Effector memory CD8-positive, alpha-beta T cell (primary cell): Measurements from ENCODE around the gene IRF8.

Experiments used
- ATAC-seq: fragments of 150-1000 bp; cut with Tn5 transposase; replicated peaks from 2 replicates; pipeline ENCODE4 v1.10.0; 2021; ENCODE audit warnings: mild to moderate bottlenecking, moderate library complexity
- DNase-seq, 3 experiments: peaks; one replicate each; pipeline ENCODE4 v3.0.0; 2021
- H3K27ac Mint-ChIP-seq, 2 donors: one replicate each; pipeline ENCODE4 v1.8.0; 2022; ENCODE audit warnings: mild to moderate bottlenecking in 2 of 2, mixed read lengths in 2 of 2, moderate library complexity in 2 of 2
- H3K27me3 Mint-ChIP-seq, 2 donors: one replicate each; pipeline ENCODE4 v1.8.0; 2022; ENCODE audit warnings: mixed read lengths in 2 of 2
- H3K36me3 Mint-ChIP-seq: one replicate; pipeline ENCODE4 v1.8.0; 2022; ENCODE audit warnings: mild to moderate bottlenecking, moderate library complexity, mixed read lengths; ENCODE audit not compliant: insufficient read depth
- H3K4me1 Mint-ChIP-seq, 2 donors: one replicate each; pipeline ENCODE4 v1.8.0; 2022; ENCODE audit warnings: low read depth in 2 of 2, mixed read lengths in 2 of 2
- H3K4me3 Mint-ChIP-seq, 2 donors: one replicate each; pipeline ENCODE4 v1.8.0; 2022; ENCODE audit warnings: mild to moderate bottlenecking in 2 of 2, mixed read lengths in 2 of 2, moderate library complexity in 2 of 2
- H3K9me3 Mint-ChIP-seq, 2 donors: one replicate each; pipeline ENCODE4 v1.8.0; 2022; ENCODE audit warnings: mixed read lengths in 2 of 2

Gene IRF8

DNA sequence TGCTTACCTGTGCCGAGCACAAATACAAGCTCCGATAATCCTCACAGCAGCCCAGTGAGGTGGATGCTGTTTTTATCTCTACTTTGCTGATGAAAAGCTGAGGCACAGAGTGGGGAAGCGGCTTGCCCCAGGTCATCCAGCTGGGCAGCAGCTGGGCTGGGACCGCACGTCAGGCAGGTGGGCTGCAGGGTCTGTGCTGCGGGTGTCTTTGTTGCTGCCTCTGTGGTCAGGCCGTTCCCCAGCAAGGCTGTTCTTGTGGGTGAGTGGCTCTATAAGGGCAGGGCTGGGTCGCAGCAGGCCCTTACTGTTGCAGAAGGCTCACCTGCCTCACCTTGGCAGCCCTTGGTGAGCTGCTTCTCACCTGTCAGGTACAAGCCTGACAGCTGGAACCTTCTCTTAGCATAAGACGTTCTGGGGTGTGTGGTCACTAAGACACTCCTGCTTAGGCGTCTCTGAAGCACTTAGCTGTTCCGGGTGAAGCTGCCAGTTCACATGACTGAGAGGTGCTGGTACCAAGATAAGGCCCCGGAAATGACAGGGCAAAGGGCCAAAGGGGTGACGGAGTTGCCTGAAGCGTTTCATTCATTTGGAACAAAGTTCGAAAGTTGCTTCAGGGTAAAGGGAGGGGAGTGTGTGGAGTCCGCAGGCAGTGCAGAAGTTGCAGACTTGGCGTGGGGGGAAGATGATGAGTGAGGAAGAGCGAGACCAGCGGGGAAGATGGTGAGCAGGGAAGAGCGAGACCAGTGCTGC is 17.4 kb downstream of the IRF8 start:
- Mint-ChIP-seq H3K4me1 (peaks cover 12 to 16% of the 10 kb centered on the region in 2 donors), H3K36me3 (peaks cover 22% of the 10 kb centered on the region), H3K27me3 (no peaks in the 10 kb centered on the region), H3K4me3 (no peak overlapping the region), H3K27ac (peak overlapping the region in 1 of 2 donors; percentile 6), H3K9me3 (no peaks in the 10 kb centered on the region)
- ATAC-seq (peak; percentile 56), DNase-seq (no peak)

DNA sequence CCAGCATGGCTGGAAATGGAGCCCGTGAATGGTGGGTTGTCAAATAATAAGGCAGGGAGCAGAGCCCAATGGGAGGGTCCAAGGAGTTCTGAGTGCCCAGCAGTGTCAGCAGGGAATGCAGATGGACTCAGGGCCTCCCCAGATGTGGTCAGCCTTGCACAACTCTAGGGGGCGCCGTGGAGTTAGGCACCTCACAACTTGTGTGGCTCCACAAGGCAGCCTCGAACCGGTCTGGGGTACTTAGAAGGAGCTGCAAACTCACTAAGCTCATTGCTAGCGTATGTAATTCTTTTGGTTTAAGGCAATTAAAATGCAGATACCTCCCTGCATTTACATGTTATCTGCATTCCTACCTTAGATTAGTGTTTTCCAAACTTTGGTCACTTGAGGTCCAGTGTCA is 18.1 kb downstream of the IRF8 start:
- Mint-ChIP-seq H3K4me1 (peaks cover 12 to 16% of the 10 kb centered on the region in 2 donors), H3K27me3 (no peaks in the 10 kb centered on the region), H3K27ac (peak overlapping the region in 1 of 2 donors; percentile 6), H3K9me3 (no peaks in the 10 kb centered on the region), H3K36me3 (peaks cover 19% of the 10 kb centered on the region), H3K4me3 (no peak overlapping the region)
- ATAC-seq (no peak), DNase-seq (no peak)

DNA sequence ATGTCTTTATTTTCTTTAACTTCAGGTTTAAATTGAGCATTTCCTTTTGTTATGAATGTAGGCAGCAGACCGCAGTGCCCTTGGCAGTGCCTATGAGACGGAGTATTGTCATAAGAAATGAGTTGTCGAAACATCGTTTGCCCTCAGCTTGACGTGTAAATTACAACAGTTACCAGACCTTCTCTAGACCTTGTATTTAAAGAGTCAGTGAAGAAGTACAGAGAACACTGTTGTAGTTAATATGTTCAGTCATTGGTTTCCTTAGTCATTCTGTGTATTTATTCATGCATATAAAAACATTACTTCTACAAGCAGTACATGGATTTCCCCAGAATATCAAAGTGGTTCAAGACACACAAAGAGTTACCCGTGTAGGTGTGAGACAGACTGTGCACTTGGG is 19.0 kb downstream of the IRF8 start:
- Mint-ChIP-seq H3K4me1 (peaks cover 12 to 13% of the 10 kb centered on the region in 2 donors), H3K36me3 (peaks cover 19% of the 10 kb centered on the region), H3K27me3 (no peaks in the 10 kb centered on the region), H3K27ac (peak overlapping the region in 1 of 2 donors; percentile 2), H3K9me3 (no peaks in the 10 kb centered on the region), H3K4me3 (no peak overlapping the region)
- ATAC-seq = no peak
- DNase-seq = no peak

DNA sequence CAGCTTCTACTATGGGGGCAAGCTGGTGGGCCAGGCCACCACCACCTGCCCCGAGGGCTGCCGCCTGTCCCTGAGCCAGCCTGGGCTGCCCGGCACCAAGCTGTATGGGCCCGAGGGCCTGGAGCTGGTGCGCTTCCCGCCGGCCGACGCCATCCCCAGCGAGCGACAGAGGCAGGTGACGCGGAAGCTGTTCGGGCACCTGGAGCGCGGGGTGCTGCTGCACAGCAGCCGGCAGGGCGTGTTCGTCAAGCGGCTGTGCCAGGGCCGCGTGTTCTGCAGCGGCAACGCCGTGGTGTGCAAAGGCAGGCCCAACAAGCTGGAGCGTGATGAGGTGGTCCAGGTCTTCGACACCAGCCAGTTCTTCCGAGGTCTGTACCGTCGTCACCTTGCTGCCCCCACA is 19.5 kb downstream of the IRF8 start:
- no peaks in the 10 kb centered on the region for H3K27me3 Mint-ChIP-seq
- ATAC-seq (no peak), DNase-seq (no peak)
- H3K9me3 Mint-ChIP-seq = no peaks in the 10 kb centered on the region
- no peak overlapping the region for H3K27ac Mint-ChIP-seq
- peaks cover 22% of the 10 kb centered on the region for H3K36me3 Mint-ChIP-seq
- H3K4me1 Mint-ChIP-seq = peaks cover 12 to 13% of the 10 kb centered on the region in 2 donors
- no peak overlapping the region for H3K4me3 Mint-ChIP-seq

DNA sequence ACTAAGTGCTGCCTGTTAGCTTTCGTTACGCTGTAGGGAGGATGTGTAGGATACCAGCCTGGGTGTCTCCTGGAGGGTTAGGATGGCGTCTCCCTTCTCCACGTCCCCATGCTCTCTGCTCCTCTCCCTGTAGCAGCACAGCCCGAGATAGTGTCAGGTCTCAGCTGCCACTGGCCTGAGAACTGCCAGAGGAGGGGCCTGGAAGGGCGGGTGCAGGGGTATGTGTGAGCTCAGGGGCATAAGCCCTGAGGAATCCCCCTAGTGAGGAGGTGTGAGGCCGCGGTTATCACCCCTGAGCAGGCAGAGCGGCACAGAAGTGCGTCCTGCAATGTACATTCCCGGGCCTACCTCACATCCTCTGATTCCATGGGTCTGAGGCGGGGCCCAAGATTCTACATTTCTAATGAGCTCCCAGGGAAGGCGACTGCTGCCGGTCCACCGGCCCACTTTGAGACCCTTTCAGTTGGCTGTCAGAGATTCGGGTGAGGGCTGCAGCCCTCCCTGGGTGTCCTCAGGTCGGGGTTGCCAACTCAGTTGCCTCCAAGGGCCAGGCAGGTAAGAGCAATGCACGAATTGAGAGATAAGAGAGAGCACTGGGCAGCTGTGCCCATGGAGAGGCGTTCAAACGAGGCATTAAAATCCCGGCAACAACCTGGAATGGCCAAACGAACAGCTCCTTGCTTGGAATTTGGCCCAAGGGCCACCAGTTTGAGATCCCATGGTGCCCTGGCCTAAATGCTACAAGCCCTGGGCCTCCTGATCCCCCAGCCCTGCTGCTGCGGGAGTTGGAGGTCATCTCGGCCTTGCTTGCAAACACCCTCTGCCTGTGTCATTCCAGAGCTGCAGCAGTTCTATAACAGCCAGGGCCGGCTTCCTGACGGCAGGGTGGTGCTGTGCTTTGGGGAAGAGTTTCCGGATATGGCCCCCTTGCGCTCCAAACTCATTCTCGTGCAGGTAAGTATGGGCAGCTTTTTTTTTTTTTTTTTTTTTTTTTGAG is 20.6 kb downstream of the IRF8 start:
- Mint-ChIP-seq H3K4me1 (peaks cover 9 to 12% of the 10 kb centered on the region in 2 donors), H3K27me3 (no peaks in the 10 kb centered on the region), H3K27ac (peak overlapping the region in 1 of 2 donors; percentile 76), H3K9me3 (no peaks in the 10 kb centered on the region), H3K4me3 (no peak overlapping the region), H3K36me3 (peaks cover 13% of the 10 kb centered on the region)
- DNase-seq = no peak
- peak; percentile 51 for ATAC-seq

DNA sequence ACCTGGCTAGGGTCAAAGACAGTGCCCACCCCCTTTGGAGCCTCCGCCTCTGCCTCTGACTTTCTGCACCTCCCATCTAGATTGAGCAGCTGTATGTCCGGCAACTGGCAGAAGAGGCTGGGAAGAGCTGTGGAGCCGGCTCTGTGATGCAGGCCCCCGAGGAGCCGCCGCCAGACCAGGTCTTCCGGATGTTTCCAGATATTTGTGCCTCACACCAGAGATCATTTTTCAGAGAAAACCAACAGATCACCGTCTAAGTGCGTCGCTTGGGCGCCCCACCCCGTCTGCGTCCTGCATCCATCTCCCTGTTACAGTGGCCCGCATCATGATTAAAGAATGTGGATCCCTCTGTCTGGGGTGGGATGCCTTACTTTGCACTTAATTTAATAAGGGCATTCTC is 22.1 kb downstream of the IRF8 start:
- Mint-ChIP-seq H3K27me3 (no peaks in the 10 kb centered on the region), H3K36me3 (peaks cover 12% of the 10 kb centered on the region), H3K4me1 (peaks cover 8 to 12% of the 10 kb centered on the region in 2 donors), H3K4me3 (no peak overlapping the region), H3K9me3 (no peaks in the 10 kb centered on the region), H3K27ac (no peak overlapping the region)
- ATAC-seq (no peak), DNase-seq (no peak)

DNA sequence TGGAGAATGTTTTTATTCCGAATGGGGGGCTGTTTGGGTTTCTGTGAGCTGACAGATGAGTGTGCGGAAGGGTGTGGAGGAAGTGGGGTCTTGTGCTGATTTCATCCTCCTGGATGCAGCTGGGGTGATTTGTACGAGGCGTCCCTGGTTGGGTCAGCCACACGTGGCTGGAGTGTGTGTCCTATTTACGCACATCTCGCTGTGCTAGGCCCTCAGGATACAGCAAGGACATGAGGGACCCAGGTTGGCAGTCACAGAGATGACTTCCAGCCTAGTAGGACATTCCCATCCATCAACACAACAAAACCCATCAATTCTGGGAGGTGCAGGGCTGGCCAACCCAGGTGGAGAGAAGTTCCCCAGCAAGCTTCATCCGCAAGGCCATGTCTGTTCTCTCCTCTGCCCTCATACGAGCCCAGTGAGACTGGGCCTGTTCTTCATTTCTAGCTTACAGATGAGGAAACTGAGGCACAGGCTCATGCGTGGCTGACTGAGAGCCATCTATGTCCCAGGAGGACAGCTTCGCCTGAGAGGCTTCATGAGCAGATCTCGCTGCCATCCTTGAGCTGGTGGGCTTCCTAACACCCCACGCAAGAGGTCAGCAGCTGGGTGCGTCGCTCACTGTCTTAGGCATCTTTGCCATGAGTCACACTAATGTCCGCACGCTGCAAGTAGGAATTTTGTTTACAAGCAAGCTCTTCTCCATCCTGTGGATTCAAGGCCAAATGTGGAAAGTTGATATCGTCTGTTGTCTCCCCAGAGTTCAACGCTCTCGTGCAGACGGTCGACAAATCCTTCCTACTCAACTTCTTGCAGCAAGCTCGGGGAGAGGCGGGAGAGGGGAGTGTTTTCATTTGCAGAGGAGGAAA is 24.4 kb downstream of the IRF8 start:
- peaks cover 6 to 9% of the 10 kb centered on the region in 2 donors for H3K4me1 Mint-ChIP-seq
- peak overlapping the region in 1 of 2 donors; percentile 54 for H3K27ac Mint-ChIP-seq
- no peak overlapping the region for H3K4me3 Mint-ChIP-seq
- no peak for ATAC-seq
- H3K27me3 Mint-ChIP-seq = peaks cover 8 to 13% of the 10 kb centered on the region in 2 donors
- H3K36me3 Mint-ChIP-seq = peaks cover 9% of the 10 kb centered on the region
- H3K9me3 Mint-ChIP-seq = no peaks in the 10 kb centered on the region
- no peak for DNase-seq

DNA sequence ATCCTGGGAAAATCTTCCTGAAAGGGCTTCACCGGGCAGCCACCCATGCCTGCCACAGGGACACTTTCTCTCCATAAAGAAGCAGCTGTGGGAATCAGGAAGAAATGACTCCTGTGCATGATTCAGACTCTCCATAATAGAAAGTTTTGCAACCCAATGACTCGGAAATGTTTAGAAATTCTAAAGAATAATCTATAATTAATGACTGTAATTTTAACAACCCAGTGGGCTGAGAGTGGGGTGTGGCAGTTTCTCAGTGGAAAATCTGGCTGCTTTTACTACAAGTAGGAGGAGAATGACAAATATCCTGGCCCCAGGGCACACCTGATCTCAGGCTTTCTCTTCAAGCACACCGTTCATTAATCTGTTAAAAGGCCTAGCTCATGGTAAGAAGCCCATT is 25.7 kb downstream of the IRF8 start:
- no peak for ATAC-seq
- Mint-ChIP-seq H3K36me3 (peaks cover 9% of the 10 kb centered on the region), H3K4me3 (no peak overlapping the region), H3K27me3 (peaks cover 8 to 22% of the 10 kb centered on the region in 2 donors), H3K27ac (no peak overlapping the region), H3K9me3 (no peaks in the 10 kb centered on the region), H3K4me1 (peaks cover 0 to 3% of the 10 kb centered on the region in 2 donors)
- DNase-seq = no peak

DNA sequence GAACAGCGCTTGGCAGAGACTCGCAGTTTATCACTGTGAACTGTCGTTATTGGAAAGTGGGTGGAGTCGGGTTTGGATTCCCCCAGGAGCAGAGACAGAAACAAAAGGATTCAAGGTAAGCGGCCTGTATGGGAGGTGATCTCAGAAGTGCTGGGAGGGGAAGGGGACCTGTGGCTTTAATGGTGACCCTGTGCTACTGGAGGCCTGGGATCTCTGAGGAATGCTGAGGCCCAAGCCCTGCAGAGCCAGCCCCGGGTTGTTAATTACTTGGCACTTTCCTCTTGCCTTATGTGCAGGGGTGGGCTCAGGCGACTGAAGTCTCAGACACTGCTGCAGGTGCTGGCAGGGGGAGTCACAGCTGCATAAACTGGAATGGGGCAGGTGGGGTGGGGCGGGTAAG is 27.4 kb downstream of the IRF8 start:
- Mint-ChIP-seq H3K9me3 (no peaks in the 10 kb centered on the region), H3K4me1 (peaks cover 0 to 5% of the 10 kb centered on the region in 2 donors), H3K27me3 (peaks cover 8 to 22% of the 10 kb centered on the region in 2 donors), H3K36me3 (peaks cover 5% of the 10 kb centered on the region), H3K27ac (no peak overlapping the region), H3K4me3 (no peak overlapping the region)
- DNase-seq (no peak), ATAC-seq (no peak)

DNA sequence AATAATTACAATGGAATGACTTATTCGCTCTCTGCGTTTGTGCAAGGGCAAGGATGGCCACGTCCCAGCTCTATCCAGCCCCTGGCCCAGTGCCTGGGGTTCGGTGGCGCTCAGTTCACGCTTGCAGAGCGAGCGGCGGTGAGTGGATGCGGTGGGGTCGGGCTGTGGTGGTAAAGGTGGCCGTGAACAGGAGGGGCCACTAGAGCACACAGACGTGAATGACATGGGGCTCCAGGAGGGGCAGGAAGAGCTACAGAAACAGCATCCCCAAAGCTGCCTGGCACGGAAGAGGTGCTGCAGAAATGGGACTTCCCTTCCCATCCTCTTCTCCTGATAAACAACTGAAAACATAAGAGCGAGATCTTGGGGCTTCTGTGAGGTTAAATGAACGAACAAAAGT is 28.4 kb downstream of the IRF8 start:
- H3K4me1 Mint-ChIP-seq = peaks cover 0 to 5% of the 10 kb centered on the region in 2 donors
- H3K4me3 Mint-ChIP-seq = no peak overlapping the region
- no peaks in the 10 kb centered on the region for H3K9me3 Mint-ChIP-seq
- peaks cover 5% of the 10 kb centered on the region for H3K36me3 Mint-ChIP-seq
- DNase-seq = no peak
- ATAC-seq = no peak
- no peak overlapping the region for H3K27ac Mint-ChIP-seq
- H3K27me3 Mint-ChIP-seq = peaks cover 8 to 22% of the 10 kb centered on the region in 2 donors

DNA sequence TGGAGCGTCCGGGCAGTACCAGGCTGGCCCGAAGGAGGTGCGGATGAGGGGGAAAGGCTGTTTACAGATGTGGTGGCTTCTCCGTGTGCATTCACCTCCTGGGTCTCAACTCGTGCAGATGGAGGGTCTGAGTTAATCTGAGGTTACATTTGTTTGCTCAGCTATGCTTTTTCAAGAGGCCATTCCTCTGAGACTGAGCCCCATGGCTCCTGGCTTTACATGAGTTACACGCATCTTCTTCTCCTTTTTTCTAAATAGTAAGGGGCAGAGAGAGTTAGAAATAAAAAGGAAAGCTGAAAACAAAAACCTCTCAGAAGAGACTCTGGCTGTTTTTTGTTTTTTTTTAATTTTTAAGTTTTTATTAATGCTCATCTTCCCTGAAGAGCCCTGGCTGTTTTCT is 29.0 kb downstream of the IRF8 start:
- ATAC-seq (no peak), DNase-seq (no peak)
- H3K36me3 Mint-ChIP-seq = peaks cover 3% of the 10 kb centered on the region
- H3K4me3 Mint-ChIP-seq = no peak overlapping the region
- H3K4me1 Mint-ChIP-seq = peaks cover 0 to 5% of the 10 kb centered on the region in 2 donors
- H3K9me3 Mint-ChIP-seq = no peaks in the 10 kb centered on the region
- H3K27me3 Mint-ChIP-seq = peaks cover 8 to 22% of the 10 kb centered on the region in 2 donors
- H3K27ac Mint-ChIP-seq = no peak overlapping the region

DNA sequence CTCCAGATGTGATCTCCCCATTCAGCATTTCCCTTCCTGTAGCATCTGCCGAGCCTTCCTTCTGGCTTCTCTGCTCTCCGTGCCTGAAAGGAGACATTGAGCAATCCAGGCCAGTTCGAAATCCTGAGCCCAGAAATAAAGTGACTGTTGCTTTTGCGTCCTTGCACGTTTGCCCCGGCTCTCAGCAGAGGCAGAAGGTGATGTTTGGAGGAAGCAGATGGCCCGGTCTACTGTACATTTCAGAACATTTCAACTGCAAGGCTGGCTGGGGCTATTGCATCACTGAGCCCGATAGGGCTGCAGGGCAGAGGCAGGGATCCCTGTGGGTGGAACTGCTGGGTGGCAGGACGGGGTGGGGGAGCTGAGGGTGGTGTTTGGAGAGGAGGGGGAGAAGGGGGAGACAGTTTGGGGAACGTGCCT is 29.4 kb downstream of the IRF8 start:
- no peaks in the 10 kb centered on the region for H3K36me3 Mint-ChIP-seq
- no peak for DNase-seq
- no peak overlapping the region for H3K4me3 Mint-ChIP-seq
- ATAC-seq = no peak
- no peak overlapping the region for H3K27ac Mint-ChIP-seq
- no peaks in the 10 kb centered on the region for H3K9me3 Mint-ChIP-seq
- peaks cover 8 to 22% of the 10 kb centered on the region in 2 donors for H3K27me3 Mint-ChIP-seq
- peaks cover 0 to 9% of the 10 kb centered on the region in 2 donors for H3K4me1 Mint-ChIP-seq

DNA sequence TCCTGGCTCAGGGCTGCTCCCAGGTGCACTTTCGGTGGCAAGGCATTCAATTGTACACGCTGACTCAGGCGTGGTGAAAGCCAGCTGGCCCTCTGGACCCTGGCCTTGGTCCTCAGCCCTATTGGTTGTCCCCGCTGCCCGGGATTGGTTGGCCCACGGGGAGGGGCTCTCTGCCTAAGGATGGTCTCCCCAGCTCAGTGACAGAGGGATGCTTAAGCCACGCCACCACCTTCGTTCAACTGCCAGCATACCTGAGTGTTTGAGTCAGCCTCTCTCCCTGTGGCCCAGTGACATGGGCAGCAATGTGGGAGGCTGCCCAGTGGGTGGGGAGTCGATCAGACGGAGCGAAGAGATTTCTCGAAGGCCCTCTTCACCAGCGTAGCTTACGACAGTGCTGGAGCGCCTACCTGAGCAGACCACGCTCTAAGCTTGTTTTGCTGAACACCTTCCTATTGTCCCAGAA is 30.3 kb downstream of the IRF8 start:
- no peaks in the 10 kb centered on the region for H3K9me3 Mint-ChIP-seq
- peaks cover 7 to 18% of the 10 kb centered on the region in 2 donors for H3K4me1 Mint-ChIP-seq
- DNase-seq (no peak), ATAC-seq (no peak)
- H3K27ac Mint-ChIP-seq = no peak overlapping the region
- H3K27me3 Mint-ChIP-seq = peaks cover 8 to 22% of the 10 kb centered on the region in 2 donors
- no peak overlapping the region for H3K4me3 Mint-ChIP-seq
- no peaks in the 10 kb centered on the region for H3K36me3 Mint-ChIP-seq
